ENCODE results near the gene ANTXRL. TPM values are rescaled to one million over a fixed set of nuclear protein-coding genes. Genes with fewer than 3 reads are reported as not detected.

ANTXRL gene
- total and polyA plus RNA-seq, 10 of the 15 experiments (the other 5 are each of a cell fraction or from before 2014, with no cell fraction given): not detected

- DNase-seq (ENCODE audit: low read depth, low spot score) (no peak), FAIRE-seq (no peak), ATAC-seq (no peak)
- H3K4me1 ChIP-seq (ENCODE audit: control insufficient read depth, insufficient read depth, low read length): no peaks in the 10 kb centered on the region
- RAD21 ChIA-PET (ENCODE audit: unreplicated experiment): no interaction called here
- H2AFZ ChIP-seq (ENCODE audit: control insufficient read depth, low read depth, low read length): no peak overlapping the region
- SMC1A ChIA-PET (ENCODE audit: uncharacterized antibody, unreplicated experiment): no interaction called here
- in situ Hi-C loops (cut with MboI) (no loop called here), intact Hi-C loops (cut with micrococcal nuclease; ENCODE audit: unreplicated experiment) (no loop called here)
- TF ChIP-seq SRF (IDR thresholded peaks at IDR 0.05; ENCODE audit: low read depth in 2 of 2, low read length in 2 of 2) (no peak), ZNF622 (IDR thresholded peaks at IDR 0.05) (no peak), YY1 (IDR thresholded peaks at IDR 0.05; ENCODE audit: low read depth, low read length) (no peak), FOXK2 (IDR thresholded peaks at IDR 0.05) (no peak), TCF3 (IDR thresholded peaks at IDR 0.05; ENCODE audit: borderline replicate concordance, insufficient read depth, low read depth, low read length) (no peak), MYB (IDR thresholded peaks at IDR 0.05; ENCODE audit: borderline replicate concordance, low read depth, low read length) (no peak), CHD1 (IDR thresholded peaks at IDR 0.05; ENCODE audit: low read depth, low read length) (no peak), STAT3 (IDR thresholded peaks at IDR 0.05; ENCODE audit: low read depth, low read length) (no peak), NFXL1 (IDR thresholded peaks at IDR 0.05; ENCODE audit: borderline replicate concordance) (no peak), BCL3 (IDR thresholded peaks at IDR 0.05; ENCODE audit: borderline replicate concordance, insufficient read depth, low read depth, low read length, poor library complexity, severe bottlenecking) (no peak), CREB1 (IDR thresholded peaks at IDR 0.05; ENCODE audit: low read depth) (no peak), YBX1 (IDR thresholded peaks at IDR 0.05) (no peak), GATAD2B (conservative IDR thresholded peaks at IDR 0.05; ENCODE audit: low read depth) (no peak), SKIL (IDR thresholded peaks at IDR 0.05; ENCODE audit: low read depth, poor library complexity, severe bottlenecking) (no peak), EGR1 (IDR thresholded peaks at IDR 0.05; ENCODE audit: borderline replicate concordance in 1 of 2, low read depth in 2 of 2, low read length in 2 of 2) (no peak)
- TF ChIP-seq, protein P1, sequence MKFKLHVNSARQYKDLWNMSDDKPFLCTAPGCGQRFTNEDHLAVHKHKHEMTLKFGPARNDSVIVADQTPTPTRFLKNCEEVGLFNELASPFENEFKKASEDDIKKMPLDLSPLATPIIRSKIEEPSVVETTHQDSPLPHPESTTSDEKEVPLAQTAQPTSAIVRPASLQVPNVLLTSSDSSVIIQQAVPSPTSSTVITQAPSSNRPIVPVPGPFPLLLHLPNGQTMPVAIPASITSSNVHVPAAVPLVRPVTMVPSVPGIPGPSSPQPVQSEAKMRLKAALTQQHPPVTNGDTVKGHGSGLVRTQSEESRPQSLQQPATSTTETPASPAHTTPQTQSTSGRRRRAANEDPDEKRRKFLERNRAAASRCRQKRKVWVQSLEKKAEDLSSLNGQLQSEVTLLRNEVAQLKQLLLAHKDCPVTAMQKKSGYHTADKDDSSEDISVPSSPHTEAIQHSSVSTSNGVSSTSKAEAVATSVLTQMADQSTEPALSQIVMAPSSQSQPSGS (IDR thresholded peaks at IDR 0.05; ENCODE audit: low read length): no peak
- TF ChIP-seq, protein P2, sequence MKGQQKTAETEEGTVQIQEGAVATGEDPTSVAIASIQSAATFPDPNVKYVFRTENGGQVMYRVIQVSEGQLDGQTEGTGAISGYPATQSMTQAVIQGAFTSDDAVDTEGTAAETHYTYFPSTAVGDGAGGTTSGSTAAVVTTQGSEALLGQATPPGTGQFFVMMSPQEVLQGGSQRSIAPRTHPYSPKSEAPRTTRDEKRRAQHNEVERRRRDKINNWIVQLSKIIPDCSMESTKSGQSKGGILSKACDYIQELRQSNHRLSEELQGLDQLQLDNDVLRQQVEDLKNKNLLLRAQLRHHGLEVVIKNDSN (IDR thresholded peaks at IDR 0.05; ENCODE audit: borderline replicate concordance, extremely low read length, insufficient read depth, low read depth, low read length): no peak
- H3K4me2 ChIP-seq (ENCODE audit: control insufficient read depth, insufficient read depth): no peak overlapping the region
- H3K36me3 ChIP-seq (ENCODE audit: control insufficient read depth in 2 of 2, insufficient read depth in 2 of 2, low read length in 1 of 2): no peaks in the 10 kb centered on the region
- no peak overlapping the region for H3K9ac ChIP-seq (ENCODE audit: control insufficient read depth, insufficient read depth, low read length)
- CTCF ChIA-PET: interaction anchor here (0.5 kb wide), 1 partner anchor 33 kb away, joined by 3 read pairs; no protein-coding TSS in a partner anchor
- H3K4me3 ChIP-seq: no peak overlapping the region
- no peak overlapping the region for H3K27ac ChIP-seq (ENCODE audit: control insufficient read depth, insufficient read depth)
- H4K20me1 ChIP-seq (ENCODE audit: control insufficient read depth, insufficient read depth): no peaks in the 10 kb centered on the region
- H3K79me2 ChIP-seq (ENCODE audit: control insufficient read depth, insufficient read depth, low read length): no peaks in the 10 kb centered on the region
- H3K9me3 ChIP-seq (replicated peaks; ENCODE audit: control insufficient read depth, insufficient read depth, low read length): no peaks in the 10 kb centered on the region
- POLR2A ChIA-PET: no interaction called here
- 24% methylated on average over 9 of the region's 10 CpGs for WGBS (ENCODE audit: insufficient coverage, insufficient replicate concordance, low lambda C conversion rate, missing lambda C conversion rate)
- BruUV-seq (replicated peaks): no TSS peak
- H3K27me3 ChIP-seq (replicated peaks in 1 of 2; ENCODE audit: control insufficient read depth in 2 of 2, insufficient read depth in 2 of 2, low read length in 1 of 2): no peaks in the 10 kb centered on the region; a peak in 1 of 4 replicates
Observed at GRCh38 chr10:46291817-46292572, 5.2 kb downstream of the ANTXRL start.
